HL-60 (cell line): Measurements from ENCODE around the gene TSPY3.
"Not testable (repeated sequence)": the region's sequence is repeated elsewhere in the genome, so short reads cannot be mapped to it uniquely, and the experiment has no call there.

ENCODE experiments used
- POLR2AphosphoS5 ChIP-seq: IDR thresholded peaks from 2 replicates; pipeline ENCODE4 v1.6.1; 2012; ENCODE audit warnings: low read depth
- SPI1 ChIP-seq: IDR thresholded peaks from 2 replicates; pipeline ENCODE4 v1.6.1; 2012; ENCODE audit warnings: low read depth, mild to moderate bottlenecking, borderline replicate concordance
- TF ChIP-seq, protein P1 (sequence below): IDR thresholded peaks from one replicate; pipeline ENCODE4 v1.5.1; 2011; ENCODE audit warnings: low read length, control low read depth, inconsistent platforms; ENCODE audit not compliant: insufficient read depth
- TF ChIP-seq, protein P2 (sequence below): IDR thresholded peaks from 2 replicates; pipeline ENCODE4 v1.6.1; 2012; ENCODE audit warnings: low read depth; ENCODE audit not compliant: insufficient replicate concordance

DNA sequence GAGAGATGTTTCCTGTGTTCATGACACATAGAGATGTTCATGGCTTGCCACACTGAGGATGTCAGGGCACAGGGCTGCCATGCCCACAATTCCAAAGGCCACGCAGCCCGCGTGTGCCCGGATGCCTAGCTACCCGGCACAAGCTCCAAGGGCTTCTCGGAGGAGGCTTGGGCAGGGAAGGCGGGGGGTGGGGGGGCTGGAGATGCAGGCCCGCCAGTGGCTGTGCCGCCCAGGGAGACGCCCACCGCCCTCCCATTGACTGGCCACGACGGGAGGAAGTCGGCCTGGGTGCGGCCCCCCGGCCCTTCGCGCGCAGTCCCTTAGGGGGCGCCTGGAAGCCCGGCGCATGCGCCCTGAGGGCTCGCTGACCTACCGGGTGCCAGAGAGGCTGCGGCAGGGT is at the start of gene TSPY3:
- TF ChIP-seq, protein P1, sequence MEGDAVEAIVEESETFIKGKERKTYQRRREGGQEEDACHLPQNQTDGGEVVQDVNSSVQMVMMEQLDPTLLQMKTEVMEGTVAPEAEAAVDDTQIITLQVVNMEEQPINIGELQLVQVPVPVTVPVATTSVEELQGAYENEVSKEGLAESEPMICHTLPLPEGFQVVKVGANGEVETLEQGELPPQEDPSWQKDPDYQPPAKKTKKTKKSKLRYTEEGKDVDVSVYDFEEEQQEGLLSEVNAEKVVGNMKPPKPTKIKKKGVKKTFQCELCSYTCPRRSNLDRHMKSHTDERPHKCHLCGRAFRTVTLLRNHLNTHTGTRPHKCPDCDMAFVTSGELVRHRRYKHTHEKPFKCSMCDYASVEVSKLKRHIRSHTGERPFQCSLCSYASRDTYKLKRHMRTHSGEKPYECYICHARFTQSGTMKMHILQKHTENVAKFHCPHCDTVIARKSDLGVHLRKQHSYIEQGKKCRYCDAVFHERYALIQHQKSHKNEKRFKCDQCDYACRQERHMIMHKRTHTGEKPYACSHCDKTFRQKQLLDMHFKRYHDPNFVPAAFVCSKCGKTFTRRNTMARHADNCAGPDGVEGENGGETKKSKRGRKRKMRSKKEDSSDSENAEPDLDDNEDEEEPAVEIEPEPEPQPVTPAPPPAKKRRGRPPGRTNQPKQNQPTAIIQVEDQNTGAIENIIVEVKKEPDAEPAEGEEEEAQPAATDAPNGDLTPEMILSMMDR, result not testable (repeated sequence)
- TF ChIP-seq, protein P2, sequence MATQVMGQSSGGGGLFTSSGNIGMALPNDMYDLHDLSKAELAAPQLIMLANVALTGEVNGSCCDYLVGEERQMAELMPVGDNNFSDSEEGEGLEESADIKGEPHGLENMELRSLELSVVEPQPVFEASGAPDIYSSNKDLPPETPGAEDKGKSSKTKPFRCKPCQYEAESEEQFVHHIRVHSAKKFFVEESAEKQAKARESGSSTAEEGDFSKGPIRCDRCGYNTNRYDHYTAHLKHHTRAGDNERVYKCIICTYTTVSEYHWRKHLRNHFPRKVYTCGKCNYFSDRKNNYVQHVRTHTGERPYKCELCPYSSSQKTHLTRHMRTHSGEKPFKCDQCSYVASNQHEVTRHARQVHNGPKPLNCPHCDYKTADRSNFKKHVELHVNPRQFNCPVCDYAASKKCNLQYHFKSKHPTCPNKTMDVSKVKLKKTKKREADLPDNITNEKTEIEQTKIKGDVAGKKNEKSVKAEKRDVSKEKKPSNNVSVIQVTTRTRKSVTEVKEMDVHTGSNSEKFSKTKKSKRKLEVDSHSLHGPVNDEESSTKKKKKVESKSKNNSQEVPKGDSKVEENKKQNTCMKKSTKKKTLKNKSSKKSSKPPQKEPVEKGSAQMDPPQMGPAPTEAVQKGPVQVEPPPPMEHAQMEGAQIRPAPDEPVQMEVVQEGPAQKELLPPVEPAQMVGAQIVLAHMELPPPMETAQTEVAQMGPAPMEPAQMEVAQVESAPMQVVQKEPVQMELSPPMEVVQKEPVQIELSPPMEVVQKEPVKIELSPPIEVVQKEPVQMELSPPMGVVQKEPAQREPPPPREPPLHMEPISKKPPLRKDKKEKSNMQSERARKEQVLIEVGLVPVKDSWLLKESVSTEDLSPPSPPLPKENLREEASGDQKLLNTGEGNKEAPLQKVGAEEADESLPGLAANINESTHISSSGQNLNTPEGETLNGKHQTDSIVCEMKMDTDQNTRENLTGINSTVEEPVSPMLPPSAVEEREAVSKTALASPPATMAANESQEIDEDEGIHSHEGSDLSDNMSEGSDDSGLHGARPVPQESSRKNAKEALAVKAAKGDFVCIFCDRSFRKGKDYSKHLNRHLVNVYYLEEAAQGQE, result not testable (repeated sequence)
- not testable (repeated sequence) for TF ChIP-seq POLR2AphosphoS5, SPI1
